Transverse colon (tissue), 4 donors: ENCODE results near the gene ASB15.

ENCODE experiments used
- CTCF ChIP-seq, 5 experiments: fragments of 200-600 bp in 3 of 5; fragments of 450-650 bp in 2 of 5; sonication (generic) in 3 of 5; IDR thresholded peaks; 1 replicate in 2 of 5; 2 replicates in 3 of 5; pipeline ENCODE4 v1.5.1; 2016 to 2017; ENCODE audit warnings: antibody characterized with exemption in 5 of 5, inconsistent platforms in 3 of 5, mild to moderate bottlenecking in 2 of 5, moderate library complexity in 1 of 5
- EP300 ChIP-seq: sonication (generic); formaldehyde crosslinking; IDR thresholded peaks from one replicate; pipeline ENCODE4 v1.6.1; 2017; ENCODE audit warnings: antibody characterized with exemption, low read depth
- POLR2A ChIP-seq: fragments of 450-650 bp; IDR thresholded peaks from one replicate; pipeline ENCODE4 v1.6.1; 2016; ENCODE audit warnings: antibody characterized with exemption, mild to moderate bottlenecking, moderate library complexity
- POLR2AphosphoS5 ChIP-seq, 3 donors: sonication (generic); formaldehyde crosslinking; IDR thresholded peaks; one replicate each; pipeline ENCODE4 v1.6.1; 2016; ENCODE audit warnings: antibody characterized with exemption in 3 of 3

- TF ChIP-seq CTCF (IDR thresholded peaks at IDR 0.05) (no peak), POLR2A (no peak), EP300 (no peak), POLR2AphosphoS5 (IDR thresholded peaks at IDR 0.05) (no peak)
These were observed 6.8 kb upstream of the ASB15 start for GRCh38 chr7:123594813-123595241.
